Fibroblast of villous mesenchyme (primary cell): ENCODE data around the gene ZNF354C. TPM values are rescaled to one million over a fixed set of nuclear protein-coding genes. Genes with fewer than 3 reads are reported as not detected.

Source experiments
- DNase-seq: peaks from one replicate; pipeline ENCODE4 v3.0.0-alpha.2; 2010; ENCODE audit warnings: low read depth
- H3K4me3 ChIP-seq: 2 replicates; pipeline ENCODE4 v1.5.1; 2011; ENCODE audit warnings: low read depth, mild to moderate bottlenecking, low read length
- CTCF ChIP-seq: IDR thresholded peaks from 2 replicates; pipeline ENCODE4 v1.5.1; 2012; ENCODE audit warnings: low read depth, mild to moderate bottlenecking, low read length; ENCODE audit not compliant: insufficient read depth
- total RNA-seq: library from RNA; depleted of rRNA; stranded (reverse); fragments of >200 nt; gene quantifications from 2 replicates; pipeline ENCODE4 v1.2.3, GENCODE V29; 2012

The ZNF354C gene
- total RNA-seq, 1 donor, result 9.1 TPM

GRCh38 chr5:179124273-179124852, 64.2 kb downstream of the ZNF354C start:
- no peak for DNase-seq
- TF ChIP-seq CTCF, result no peak
- H3K4me3 ChIP-seq, result no peak overlapping the region

- no peak for TF ChIP-seq CTCF
- no peak overlapping the region for H3K4me3 ChIP-seq
- DNase-seq, result no peak
Measured at GRCh38 chr5:179124853-179125788, 64.9 kb downstream of the ZNF354C start.

GRCh38 chr5:179125789-179126505, 65.8 kb downstream of the ZNF354C start:
- TF ChIP-seq CTCF, result no peak
- DNase-seq, result no peak
- H3K4me3 ChIP-seq, result no peak overlapping the region

- no peak overlapping the region for H3K4me3 ChIP-seq
Measured at GRCh38 chr5:179126506-179126991, 66.4 kb downstream of the ZNF354C start.

GRCh38 chr5:179127136-179128040, 67.2 kb downstream of the ZNF354C start:
- TF ChIP-seq CTCF, result no peak
- DNase-seq, result no peak
- no peak overlapping the region for H3K4me3 ChIP-seq

More at GRCh38 chr5:179126506-179126991, 66.4 kb downstream of the ZNF354C start:
- no peak for DNase-seq
- TF ChIP-seq CTCF, result no peak

- no peak overlapping the region for H3K4me3 ChIP-seq
- DNase-seq, result no peak
- TF ChIP-seq CTCF, result no peak
Measured at GRCh38 chr5:179128041-179128365, 67.8 kb downstream of the ZNF354C start.
